Vagina (tissue), 2 donors: ENCODE measurements around the gene ANO9.

ENCODE experiments used
- CTCF ChIP-seq, 3 experiments: fragments of 450-650 bp in 2 of 3; fragments of 200-600 bp in 1 of 3; sonication (generic) in 1 of 3; IDR thresholded peaks; one replicate each; pipeline ENCODE4 v1.5.1; 2017 to 2019; ENCODE audit warnings: antibody characterized with exemption in 3 of 3, mild to moderate bottlenecking in 2 of 3, moderate library complexity in 2 of 3
- POLR2A ChIP-seq, 2 donors: fragments of 450-650 bp; IDR thresholded peaks; one replicate each; pipeline ENCODE4 v1.6.1; 2017; ENCODE audit warnings: antibody characterized with exemption in 2 of 2, mild to moderate bottlenecking in 2 of 2, moderate library complexity in 2 of 2
- POLR2AphosphoS5 ChIP-seq, 2 donors: sonication (generic); formaldehyde crosslinking; IDR thresholded peaks; one replicate each; pipeline ENCODE4 v1.9.0; 2017; ENCODE audit warnings: antibody characterized with exemption in 2 of 2, mild to moderate bottlenecking in 2 of 2, low read depth in 1 of 2; ENCODE audit not compliant: insufficient read depth in 1 of 2

- no peak for TF ChIP-seq CTCF (IDR thresholded peaks at IDR 0.05)
- no peak for TF ChIP-seq POLR2AphosphoS5 (IDR thresholded peaks at IDR 0.05; ENCODE audit: insufficient read depth in 1 of 2, low read depth in 1 of 2)
- no peak for TF ChIP-seq POLR2A (IDR thresholded peaks at IDR 0.05)
Observed at GRCh38 chr11:455566-456147, 13.8 kb upstream of the ANO9 start.
